Neuron (in vitro differentiated cells): ENCODE data around the gene BCL11B.

Experiments
- H2AFZ ChIP-seq: one replicate; pipeline ENCODE4 v1.6.1; 2013; ENCODE audit warnings: low read depth, mild to moderate bottlenecking, inconsistent platforms, low read length, moderate library complexity
- H3K27me3 ChIP-seq: one replicate; pipeline ENCODE4 v1.6.1; 2013; ENCODE audit warnings: low read length; ENCODE audit not compliant: insufficient read depth
- H3K36me3 ChIP-seq: one replicate; pipeline ENCODE4 v1.6.1; 2013; ENCODE audit warnings: low read length; ENCODE audit not compliant: insufficient read depth
- H3K4me1 ChIP-seq: one replicate; pipeline ENCODE4 v1.6.1; 2013; ENCODE audit warnings: low read length; ENCODE audit not compliant: insufficient read depth
- H3K4me3 ChIP-seq: 2 replicates; pipeline ENCODE4 v1.5.1; 2013; ENCODE audit warnings: mild to moderate bottlenecking, low read length, moderate library complexity
- H3K9me3 ChIP-seq: one replicate; pipeline ENCODE4 v1.6.1; 2013; ENCODE audit warnings: low read length

BCL11B gene

DNA sequence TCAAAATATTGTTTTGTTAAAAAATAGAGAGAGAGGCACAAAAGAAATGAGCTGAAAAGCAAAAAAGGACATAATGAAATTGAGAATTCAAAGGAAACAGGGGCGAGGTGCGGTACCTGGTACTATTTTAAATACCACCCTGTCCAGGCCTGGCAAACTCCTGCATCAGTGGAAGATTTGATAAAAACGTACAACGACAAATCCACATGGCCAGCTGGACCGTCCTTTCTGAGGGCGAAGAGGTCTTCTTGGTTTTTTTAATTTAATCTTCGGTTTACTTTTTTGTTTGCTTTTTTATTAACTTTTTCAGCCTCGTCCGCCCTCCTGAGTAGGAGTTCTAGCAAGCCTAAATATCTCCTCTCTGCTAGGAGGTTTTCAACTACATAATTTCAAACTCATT lies 11.9 kb downstream of the BCL11B start:
- peaks cover 84% of the 10 kb centered on the region for H3K27me3 ChIP-seq
- H3K36me3 ChIP-seq, result no peaks in the 10 kb centered on the region
- no peak overlapping the region for H2AFZ ChIP-seq

DNA sequence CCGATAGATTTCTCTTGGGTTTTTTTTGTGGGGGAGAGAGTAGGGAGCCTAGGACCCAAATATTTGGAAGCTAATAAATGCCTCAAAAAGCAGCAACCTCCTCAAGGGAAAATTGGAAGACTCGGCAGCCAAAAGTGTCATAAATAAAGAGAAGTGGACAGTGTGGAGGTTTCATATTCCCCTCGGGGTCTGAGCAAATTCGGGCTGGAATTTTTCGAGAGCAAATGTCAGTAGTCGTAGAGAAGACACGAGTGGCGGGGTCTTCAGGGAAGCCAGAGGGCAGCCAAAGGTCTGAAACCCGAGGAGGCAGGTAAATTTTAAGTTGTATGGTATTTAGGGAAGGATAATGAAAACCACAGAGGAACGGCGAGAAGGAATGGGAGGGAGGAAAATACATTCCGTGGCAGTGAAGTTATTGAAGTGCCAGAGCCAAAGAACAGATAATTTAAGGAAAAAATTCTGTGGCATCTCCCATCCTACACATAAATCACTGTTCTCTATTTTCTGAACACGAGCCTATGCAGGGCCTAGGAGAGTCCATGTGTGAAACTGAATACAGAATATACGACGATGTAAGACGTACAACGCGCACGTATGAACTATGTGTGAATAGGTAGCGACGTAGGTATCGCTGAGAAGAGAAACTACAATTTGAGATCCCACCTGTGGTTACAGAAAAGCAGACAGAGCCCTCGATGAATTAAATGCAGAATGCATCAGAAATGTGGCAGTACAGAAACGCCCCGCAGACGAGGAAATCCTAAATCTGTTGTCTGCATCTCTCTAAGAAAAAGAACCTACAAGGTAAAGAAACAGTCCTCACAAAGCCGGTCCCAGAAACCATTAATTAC lies 12.9 kb downstream of the BCL11B start:
- Histone ChIP-seq H2AFZ (no peak overlapping the region), H3K9me3 (no peaks in the 10 kb centered on the region), H3K4me3 (no peak overlapping the region), H3K36me3 (no peaks in the 10 kb centered on the region), H3K27me3 (peaks cover 82% of the 10 kb centered on the region), H3K4me1 (no peaks in the 10 kb centered on the region)

More for the DNA sequence above, 11.9 kb downstream of the BCL11B start:
- H3K4me1 ChIP-seq, result no peaks in the 10 kb centered on the region
- H3K9me3 ChIP-seq, result no peaks in the 10 kb centered on the region
- H3K4me3 ChIP-seq, result no peak overlapping the region

DNA sequence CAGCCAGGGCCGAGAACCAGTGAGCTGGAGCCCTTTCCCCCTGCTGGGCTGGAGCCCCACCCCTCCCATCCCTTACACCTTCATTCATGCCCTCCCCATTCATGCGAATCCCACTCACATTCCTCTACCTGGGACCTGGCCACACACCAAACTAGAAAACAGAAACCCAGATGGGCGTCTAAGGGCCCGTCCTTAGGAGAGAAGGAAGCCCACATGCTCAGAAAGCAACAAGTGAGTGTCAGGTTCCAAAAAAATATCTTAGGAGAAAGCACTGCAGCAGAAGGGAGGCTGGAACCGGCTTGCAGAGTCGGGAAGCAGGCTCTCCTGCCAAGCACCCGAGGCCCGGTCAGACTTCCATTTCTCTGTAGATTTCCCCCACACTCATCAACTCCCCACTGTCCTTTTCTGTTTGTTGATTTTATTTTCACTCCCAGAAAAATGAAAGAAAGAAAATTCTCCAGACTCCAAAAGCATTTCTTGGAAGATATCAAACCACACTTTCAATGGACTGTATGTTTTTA lies 13.6 kb downstream of the BCL11B start:
- Histone ChIP-seq H3K9me3 (no peaks in the 10 kb centered on the region), H3K27me3 (peaks cover 83% of the 10 kb centered on the region), H3K4me3 (no peak overlapping the region), H3K4me1 (no peaks in the 10 kb centered on the region), H3K36me3 (no peaks in the 10 kb centered on the region), H2AFZ (no peak overlapping the region)

DNA sequence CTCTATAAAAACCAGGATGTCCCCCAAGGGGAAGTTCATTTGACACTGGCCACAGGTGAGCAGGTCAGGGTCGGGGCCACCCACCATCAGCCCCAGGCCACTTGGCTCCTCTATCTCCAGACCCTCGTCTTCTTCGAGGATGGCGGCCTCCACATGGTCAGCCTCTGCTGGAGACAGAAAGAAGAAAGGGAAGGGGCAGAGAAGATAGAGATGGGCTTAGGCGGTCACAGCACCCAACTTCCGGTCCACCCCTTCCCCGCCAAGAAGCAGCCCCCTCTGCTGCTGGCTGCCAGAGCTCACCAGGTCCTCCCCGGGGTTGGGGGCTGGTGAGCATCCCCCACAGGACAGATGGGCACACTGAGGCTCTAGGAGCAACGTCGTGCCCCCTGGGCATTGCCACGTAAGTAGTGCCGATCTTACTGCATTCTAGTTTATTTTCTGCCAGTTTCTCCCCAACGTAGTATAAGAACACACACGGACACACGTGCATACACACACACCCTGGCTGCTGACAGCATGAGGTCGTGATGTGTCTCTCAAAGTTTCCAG lies 14.2 kb downstream of the BCL11B start:
- Histone ChIP-seq H3K9me3 (no peaks in the 10 kb centered on the region), H3K27me3 (peaks cover 83% of the 10 kb centered on the region), H2AFZ (no peak overlapping the region), H3K4me1 (no peaks in the 10 kb centered on the region), H3K4me3 (no peak overlapping the region), H3K36me3 (no peaks in the 10 kb centered on the region)

DNA sequence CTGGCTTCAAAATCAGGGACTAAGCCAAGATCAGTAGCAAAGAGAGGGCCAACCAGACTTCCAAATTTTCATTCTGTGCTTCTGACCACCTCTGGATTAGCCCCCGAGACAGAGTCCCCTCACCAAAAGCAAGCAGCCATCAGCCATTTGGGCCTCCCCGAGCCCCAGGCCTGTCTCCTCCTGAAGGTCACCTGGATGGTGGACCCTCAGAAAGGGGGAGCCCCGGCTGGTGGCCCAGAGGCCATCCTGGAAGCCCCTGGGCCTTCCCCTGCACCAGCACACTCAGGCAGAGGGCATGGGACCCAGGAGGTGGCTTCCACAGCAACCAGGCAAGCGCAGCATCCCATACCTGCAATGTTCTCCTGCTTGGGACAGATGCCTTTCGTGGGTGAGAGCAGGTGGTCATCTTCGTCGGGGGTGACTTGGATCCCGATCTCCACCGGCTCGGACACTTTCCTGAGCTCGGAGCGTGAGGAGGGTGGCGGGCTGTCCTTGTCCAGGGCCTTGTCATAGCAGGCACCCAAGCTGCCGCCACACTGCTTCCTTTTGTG lies 14.8 kb downstream of the BCL11B start:
- Histone ChIP-seq H3K27me3 (peaks cover 81% of the 10 kb centered on the region), H3K4me1 (no peaks in the 10 kb centered on the region), H2AFZ (no peak overlapping the region), H3K36me3 (no peaks in the 10 kb centered on the region), H3K9me3 (no peaks in the 10 kb centered on the region), H3K4me3 (no peak overlapping the region)

DNA sequence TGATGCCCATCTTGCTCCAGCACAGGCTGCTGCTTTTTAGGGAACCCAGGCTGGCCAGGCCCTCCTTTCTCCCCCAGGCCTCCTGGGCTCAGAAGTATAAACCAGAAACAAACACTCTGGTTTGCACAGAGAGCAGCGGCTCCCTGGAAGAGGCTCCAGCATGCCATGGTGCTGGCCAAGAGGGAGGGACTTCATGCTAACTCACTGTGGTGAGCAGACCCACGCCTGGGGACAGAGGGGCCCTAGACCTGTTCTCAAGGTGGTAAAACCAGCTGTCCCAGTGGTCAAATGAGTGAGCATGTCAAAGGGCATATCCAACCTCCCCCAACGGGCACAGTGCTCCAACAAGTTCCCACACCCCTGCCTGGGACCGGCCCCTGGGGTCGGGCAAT lies 15.5 kb downstream of the BCL11B start:
- H2AFZ ChIP-seq, result no peak overlapping the region
- H3K4me3 ChIP-seq, result no peak overlapping the region
- no peaks in the 10 kb centered on the region for H3K36me3 ChIP-seq
- no peaks in the 10 kb centered on the region for H3K9me3 ChIP-seq
- no peaks in the 10 kb centered on the region for H3K4me1 ChIP-seq
- peaks cover 74% of the 10 kb centered on the region for H3K27me3 ChIP-seq

DNA sequence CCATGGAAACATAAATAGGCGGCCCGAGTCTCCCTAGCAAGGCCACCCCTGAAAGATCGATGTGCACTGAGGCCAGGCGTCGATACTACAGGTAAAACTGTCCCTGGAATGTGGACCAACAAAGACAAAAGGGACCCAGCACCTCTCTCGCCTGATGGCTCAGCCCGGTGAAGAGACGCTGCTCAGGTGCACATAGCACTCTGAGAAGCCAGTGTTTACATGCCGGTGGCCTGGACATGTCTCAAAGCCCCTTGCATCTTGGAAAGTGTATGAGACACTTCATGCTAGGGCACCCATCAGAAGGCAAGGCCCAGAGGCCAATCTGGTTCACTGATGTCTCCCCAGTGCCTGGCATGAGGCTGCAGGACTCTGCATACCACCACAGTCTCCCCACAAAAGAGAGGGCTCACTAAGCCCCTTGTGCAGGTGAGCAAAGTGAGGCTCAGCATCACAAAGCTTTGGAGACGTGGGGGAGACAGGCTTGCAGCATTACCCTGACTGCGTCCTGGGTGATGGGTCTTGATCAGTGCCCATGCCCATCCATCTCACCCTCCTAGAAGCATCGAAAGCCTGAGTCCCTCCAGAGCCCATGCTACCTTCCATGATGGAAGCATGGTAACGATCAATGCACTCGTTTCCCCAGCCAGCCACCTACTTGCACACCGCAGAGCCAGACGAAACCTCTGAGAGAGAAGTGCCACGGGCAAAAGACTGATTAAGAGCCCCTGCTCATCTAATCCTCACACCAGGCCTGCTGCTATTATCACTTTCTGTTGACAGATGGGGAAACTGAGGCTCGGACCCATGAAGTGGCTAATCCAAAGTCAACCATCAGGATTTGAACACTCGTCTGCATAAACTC lies 16.1 kb downstream of the BCL11B start:
- Histone ChIP-seq H3K36me3 (no peaks in the 10 kb centered on the region), H3K4me3 (no peak overlapping the region), H2AFZ (no peak overlapping the region), H3K4me1 (no peaks in the 10 kb centered on the region), H3K27me3 (peaks cover 70% of the 10 kb centered on the region), H3K9me3 (no peaks in the 10 kb centered on the region)

DNA sequence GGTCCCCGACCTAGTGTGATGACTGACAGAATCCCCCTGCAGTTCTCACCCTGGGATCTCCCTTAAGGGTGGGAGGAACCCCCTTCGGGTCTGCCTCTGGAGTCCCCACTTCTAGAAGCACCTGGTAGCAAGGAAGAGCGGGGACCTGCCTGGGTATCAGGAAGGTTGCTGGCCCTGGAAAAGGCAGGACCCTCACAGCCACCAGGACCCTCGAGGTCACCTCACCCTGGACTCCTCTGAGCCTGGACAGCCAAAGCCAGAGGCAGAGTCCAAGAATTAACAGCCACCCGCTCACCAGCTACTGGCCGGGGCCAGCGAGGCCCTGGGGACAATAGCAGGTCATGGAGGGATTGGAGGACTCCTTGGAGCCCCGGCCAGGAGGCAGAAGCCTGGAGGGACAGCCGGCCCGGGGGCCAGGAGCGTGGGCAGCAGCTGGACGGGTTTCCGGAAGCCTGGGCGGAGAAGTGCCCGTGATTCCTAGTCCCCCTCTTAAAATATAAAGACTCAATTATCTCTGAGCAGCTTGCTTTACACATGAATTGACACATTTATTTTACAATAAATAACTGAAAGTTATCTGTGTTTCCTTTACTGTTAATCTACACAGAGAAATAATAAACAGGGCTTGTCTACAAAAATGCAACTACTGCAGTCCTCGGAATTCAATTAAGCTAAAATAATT lies 17.5 kb downstream of the BCL11B start:
- no peaks in the 10 kb centered on the region for H3K36me3 ChIP-seq
- H3K4me3 ChIP-seq, result no peak overlapping the region
- H3K9me3 ChIP-seq, result no peaks in the 10 kb centered on the region
- H3K27me3 ChIP-seq, result peaks cover 67% of the 10 kb centered on the region
- no peak overlapping the region for H2AFZ ChIP-seq
- H3K4me1 ChIP-seq, result no peaks in the 10 kb centered on the region

DNA sequence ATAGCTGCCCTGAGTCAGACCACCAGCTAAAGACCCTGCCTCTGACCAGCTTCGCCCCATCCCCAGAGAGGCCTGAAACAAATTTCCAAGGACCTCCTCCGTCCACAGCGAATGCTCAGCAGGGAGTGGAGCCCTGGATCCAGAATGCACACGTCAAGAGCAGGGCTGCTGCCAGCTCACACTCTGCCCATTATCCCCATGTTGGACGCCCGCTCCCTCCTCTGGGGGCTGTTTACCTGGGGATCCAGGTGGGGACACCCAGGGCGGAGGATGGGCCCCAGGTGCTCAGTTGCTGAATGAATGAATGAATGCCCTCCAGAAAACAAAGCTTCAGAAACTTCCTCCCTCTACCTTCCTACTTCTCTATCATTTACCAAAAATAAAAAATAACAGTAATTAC lies 18.1 kb downstream of the BCL11B start:
- Histone ChIP-seq H2AFZ (no peak overlapping the region), H3K36me3 (no peaks in the 10 kb centered on the region), H3K9me3 (no peaks in the 10 kb centered on the region), H3K4me1 (no peaks in the 10 kb centered on the region), H3K4me3 (no peak overlapping the region), H3K27me3 (peaks cover 61% of the 10 kb centered on the region)

DNA sequence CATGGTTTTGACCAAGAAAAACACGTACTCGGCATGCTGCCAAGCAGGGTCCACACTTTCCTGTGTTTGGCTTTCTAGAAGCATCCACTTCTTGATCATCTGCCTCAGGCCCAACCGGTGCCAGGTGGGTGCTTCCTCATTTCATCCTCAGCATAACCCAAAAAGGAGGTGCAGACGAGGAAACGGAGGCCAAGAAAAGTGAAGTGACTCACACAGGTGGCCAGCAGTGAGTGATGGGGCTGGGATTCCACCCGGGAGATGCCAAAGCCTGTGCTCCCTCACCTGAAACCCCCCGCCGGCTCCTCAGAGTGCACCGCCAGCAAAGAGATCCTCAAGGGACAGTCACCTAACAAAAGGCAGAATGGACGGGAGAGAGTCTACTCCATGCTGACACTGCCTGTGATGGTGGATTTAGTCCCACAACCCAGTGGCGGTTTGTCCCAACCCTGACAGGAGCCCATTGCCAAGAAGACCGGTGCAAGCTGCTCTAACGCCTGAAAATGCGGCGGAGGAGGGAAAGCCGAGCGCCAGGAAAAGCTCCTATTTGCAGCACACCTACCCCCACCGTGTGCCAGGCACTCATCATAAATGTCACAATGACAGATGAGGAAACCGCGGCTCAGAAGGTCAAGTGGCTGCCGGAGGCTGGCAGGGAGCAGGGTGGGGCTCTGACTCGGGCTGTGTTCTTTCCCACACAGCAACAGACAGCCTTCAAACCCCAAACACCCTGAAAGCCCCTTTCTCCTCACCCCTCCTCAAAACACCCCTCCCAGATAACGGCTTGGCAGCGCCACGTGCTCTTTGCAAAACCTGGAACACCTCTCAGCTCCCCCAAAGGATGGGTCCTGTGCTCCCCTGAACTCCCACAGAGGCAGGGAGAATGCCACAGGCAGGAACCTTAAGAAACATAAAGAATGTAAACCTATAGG lies 18.8 kb downstream of the BCL11B start:
- no peak overlapping the region for H2AFZ ChIP-seq
- no peaks in the 10 kb centered on the region for H3K9me3 ChIP-seq
- H3K4me1 ChIP-seq, result no peaks in the 10 kb centered on the region
- peaks cover 58% of the 10 kb centered on the region for H3K27me3 ChIP-seq
- no peak overlapping the region for H3K4me3 ChIP-seq
- H3K36me3 ChIP-seq, result no peaks in the 10 kb centered on the region

DNA sequence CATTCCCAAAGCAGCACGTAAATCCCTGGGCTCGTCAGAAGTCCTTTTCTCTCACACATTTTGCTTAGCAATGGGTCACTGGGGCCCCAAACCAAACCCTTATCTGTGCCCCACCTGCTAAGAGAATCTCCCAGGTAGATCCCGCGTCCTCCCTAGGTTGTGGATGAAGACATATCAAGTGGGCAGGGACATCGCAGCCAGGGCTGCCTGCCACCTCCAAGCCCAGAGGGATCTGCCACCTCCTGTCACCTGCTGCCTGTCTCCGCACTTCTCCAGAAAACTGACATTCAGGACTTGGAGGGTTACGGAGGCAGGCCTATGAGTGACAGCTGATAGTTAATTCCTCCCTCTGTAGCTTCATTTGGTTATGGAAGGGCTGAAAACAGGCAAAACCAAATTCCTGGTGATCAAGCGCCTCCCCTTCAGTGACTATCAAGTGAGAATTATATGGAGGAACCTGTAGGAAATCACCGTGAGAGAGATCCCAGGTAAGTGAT lies 19.5 kb downstream of the BCL11B start:
- H3K4me1 ChIP-seq, result no peaks in the 10 kb centered on the region
- no peaks in the 10 kb centered on the region for H3K36me3 ChIP-seq
- H3K9me3 ChIP-seq, result no peaks in the 10 kb centered on the region
- peaks cover 58% of the 10 kb centered on the region for H3K27me3 ChIP-seq
- no peak overlapping the region for H3K4me3 ChIP-seq
- no peak overlapping the region for H2AFZ ChIP-seq
